HG02943 (cell line): ENCODE data around the gene MDH2.
"Not testable (repeated sequence)": the region's sequence is repeated elsewhere in the genome, so short reads cannot be mapped to it uniquely, and the experiment has no call there.

ENCODE experiments used
- ATAC-seq: cut with Tn5 transposase; IDR thresholded peaks from one replicate; pipeline ENCODE4 v1.9.1; 2021; ENCODE audit warnings: mild to moderate bottlenecking, low read depth, moderate library complexity; ENCODE audit not compliant: unreplicated experiment

The MDH2 gene

DNA sequence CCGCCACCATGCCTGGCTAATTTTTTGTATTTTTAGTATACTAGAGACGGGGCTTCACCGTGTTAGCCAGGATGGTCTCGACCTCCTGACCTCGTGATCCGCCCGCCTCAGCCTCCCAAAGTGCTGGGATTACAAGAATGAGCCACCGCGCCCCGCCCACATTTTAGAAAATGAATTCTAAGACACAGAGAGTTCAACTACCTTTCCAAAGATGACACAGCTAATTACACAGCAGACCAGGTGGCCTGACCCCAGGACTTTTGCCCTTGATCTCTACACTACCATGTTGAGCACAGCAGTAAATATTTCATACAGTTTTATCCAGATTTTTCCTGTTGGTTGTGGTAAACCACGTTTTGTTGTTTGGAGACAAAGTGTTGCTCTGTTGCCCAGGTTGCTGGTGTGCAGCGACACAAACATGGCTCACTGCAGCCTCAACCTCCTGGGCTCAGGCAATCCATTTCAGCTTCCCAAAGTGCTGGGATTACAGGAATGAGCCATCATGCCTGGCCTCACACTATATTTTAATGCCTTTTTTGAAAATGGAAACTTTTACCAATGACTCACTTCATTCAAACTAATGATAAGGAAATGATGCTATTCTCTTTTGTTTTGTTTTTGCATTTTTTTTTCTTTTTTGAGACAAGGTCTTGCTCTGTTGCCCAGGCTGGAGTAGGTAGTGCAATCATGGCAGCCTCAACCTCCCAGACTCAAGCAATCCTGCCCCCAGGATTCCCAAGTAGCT lies 54.0 kb downstream of the MDH2 start:
- not testable (repeated sequence) for ATAC-seq

DNA sequence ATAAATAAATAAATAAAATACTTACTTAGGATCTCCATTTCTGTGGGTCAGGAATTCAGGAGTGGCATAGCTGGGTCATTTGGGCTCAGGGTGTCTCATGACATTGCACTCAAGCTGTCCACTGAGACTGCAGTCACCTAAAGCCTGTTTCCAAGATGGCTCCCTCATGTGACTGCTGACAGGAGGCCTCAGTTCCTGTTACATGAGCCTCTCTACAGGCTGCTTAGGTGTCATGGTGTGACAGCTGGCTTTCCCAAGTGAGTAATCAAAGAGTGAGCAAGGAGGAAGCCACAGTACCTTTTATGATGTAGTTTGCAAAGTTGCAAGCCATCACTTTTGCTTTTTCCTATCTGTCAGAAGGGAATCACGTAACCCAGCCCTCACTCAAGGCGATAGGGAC lies 55.9 kb downstream of the MDH2 start:
- ATAC-seq = not testable (repeated sequence)

DNA sequence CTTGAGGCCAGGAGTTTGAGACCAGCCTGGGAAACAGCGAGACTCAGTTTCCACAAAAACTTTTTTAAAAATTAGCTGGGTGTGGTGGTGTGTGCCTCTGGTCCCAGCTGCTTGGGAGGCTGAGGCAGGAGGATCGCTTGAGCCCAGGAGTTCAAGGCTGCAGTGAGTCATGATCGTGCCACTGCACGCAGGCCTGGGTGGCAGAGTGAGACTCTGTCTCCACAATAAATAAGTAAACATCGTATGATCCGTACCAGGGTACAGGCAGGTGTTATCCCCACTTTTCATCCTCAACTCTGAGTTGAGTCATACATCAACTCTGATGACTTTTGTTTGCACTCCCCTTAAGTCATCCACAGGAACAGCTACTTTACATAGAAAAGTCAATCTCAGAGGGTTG lies 58.2 kb downstream of the MDH2 start:
- ATAC-seq = not testable (repeated sequence)

DNA sequence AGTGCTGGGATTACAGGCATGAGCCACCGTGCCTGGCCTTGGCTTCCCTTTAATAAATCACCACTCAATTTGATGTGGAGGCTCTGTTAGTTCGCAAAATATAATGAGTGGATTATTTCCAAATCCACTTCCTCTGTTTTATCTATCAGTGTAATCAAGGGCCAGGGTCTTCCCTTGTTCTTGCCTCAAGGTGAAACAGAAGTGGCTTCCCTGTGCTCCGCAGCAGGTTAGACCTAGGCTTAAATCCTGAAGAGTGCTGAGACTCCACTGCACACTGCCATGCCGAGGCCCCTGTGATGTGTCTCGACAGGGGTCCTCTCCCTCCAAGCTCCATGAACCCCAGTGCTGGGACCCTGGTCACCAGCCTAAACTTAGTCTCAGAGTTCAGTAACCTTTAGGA lies 59.0 kb downstream of the MDH2 start:
- no peak for ATAC-seq

DNA sequence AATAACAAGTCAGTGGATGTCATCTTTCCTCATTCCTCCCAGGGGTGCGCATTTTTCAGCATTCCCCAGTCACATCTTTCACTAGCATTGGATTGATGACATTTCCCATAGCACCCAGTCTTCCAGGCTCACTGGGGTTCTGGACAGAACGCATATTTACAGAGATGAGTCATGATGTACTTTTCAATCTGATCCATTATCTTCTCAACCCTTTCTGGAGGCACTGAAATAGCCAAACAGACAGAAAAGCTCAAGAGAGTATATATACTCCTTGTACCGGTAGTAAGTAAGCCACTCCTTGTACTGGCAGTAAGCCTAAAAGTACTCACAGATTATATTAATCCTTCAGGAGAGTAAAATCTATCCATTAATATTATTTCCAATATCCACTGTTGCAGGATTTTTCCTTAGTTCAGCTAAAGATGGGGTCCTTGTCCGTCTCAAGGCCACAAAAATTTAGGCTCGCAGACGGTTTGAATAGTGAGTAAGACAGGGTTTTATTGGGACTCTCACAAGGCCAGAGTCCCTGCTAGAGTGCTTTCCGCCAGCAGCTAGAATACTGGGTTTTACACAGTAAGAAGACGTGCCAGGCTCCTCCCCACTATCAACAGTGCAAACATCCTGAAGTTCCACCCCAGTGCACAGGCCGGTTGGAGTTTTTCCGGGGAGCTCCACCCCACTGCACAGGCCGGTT lies 60.8 kb downstream of the MDH2 start:
- no peak for ATAC-seq

DNA sequence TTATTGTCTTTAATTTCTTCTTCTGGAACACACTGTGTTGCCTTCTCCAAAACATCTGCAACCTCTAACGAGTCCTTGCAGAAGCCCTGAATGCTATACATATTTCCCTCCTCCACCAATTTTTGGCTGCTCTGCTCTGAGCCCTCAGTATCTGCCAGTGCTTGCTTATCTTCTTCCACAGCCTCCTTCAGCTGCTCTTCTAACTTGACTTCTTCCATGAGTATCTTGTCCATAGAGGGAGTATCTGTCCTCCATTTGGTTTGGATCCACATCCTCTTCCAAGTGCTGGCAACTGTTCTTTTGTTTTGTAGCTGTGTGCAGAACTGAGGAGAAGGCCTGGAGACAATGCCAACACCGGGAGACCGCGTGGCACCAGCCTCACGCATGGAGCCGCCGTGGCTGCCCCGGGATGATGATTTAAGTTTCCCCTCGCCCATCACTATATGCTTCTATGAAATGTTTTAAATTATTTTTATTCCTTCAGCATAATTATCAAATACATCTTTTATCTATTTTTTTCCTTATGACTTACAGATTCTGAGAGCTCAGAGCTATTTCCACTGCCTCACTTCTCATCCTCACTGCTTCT lies 65.2 kb downstream of the MDH2 start:
- not testable (repeated sequence) for ATAC-seq

DNA sequence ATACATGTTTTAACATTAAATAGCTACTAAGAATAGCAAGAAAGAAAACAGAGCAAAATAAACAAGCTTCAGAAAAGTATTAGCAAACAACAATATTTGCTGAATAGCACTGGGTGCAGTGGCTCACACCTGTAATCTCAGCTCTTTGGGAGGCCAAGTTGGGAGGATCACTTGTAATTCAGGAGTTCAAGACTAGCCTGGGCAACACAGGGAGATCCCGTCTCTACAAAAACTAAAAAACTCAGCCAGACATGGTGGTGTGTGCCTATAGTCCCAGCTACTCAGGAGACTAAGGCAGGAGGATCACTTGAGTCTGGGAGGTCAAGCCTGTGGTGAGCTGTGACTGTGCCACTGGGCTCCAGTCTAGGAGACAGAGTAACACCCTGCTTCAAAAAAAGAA lies 66.8 kb downstream of the MDH2 start:
- not testable (repeated sequence) for ATAC-seq
